Measurements from ENCODE around the gene TEX13A. TPM values are rescaled to one million over a fixed set of nuclear protein-coding genes. Genes with fewer than 3 reads are reported as not detected.

The TEX13A gene, protein sequence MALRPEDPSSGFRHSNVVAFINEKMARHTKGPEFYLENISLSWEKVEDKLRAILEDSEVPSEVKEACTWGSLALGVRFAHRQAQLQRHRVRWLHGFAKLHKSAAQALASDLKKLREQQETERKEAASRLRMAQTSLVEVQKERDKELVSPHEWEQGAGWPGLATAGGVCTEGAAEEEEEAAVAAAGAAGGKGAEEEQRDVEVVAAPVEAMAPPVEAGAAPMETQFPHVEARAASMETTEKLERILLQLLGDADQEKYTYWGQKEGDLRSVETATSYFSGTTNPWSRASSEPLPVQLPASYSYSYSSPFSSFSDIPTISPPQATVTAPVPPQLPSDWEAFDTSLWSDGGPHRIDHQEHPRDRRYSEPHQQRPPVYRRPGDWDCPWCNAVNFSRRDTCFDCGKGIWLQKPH
- not detected in 2 replicates for total RNA-seq (2014; rRNA removed; shearing (Covaris generic); ENCODE audit: low replicate concordance)

- H2AFZ ChIP-seq (ENCODE audit: low read length), result no peak within 1 kb of the TSS
- no peaks in the 10 kb centered on the region for H3K36me3 ChIP-seq (ENCODE audit: insufficient read depth, low read length)
- H3K4me1 ChIP-seq (ENCODE audit: low read length), result no peaks in the 10 kb centered on the region
- H3K27ac ChIP-seq (ENCODE audit: low read length), result no peak within 1 kb of the TSS
- no peak within 1 kb of the TSS for H3K4me2 ChIP-seq (ENCODE audit: low read depth, low read length, poor library complexity, severe bottlenecking)
- no peaks in the 10 kb centered on the region for H3K9me3 ChIP-seq (ENCODE audit: low read length)
- H3K9ac ChIP-seq (ENCODE audit: low read length), result no peak within 1 kb of the TSS
- no peaks in the 10 kb centered on the region for H4K20me1 ChIP-seq (ENCODE audit: insufficient read depth, low read depth, low read length)
- no peaks in the 10 kb centered on the region for H3K79me2 ChIP-seq (ENCODE audit: low read length)
- DNase-seq, result no peak
- H3K9me2 ChIP-seq (replicated peaks; ENCODE audit: insufficient read depth, low read length), result no peaks in the 10 kb centered on the region
- H3K27me3 ChIP-seq (ENCODE audit: low read length), result no peaks in the 10 kb centered on the region
- H3K4me3 ChIP-seq (ENCODE audit: low read length), result no peak within 1 kb of the TSS
Measured at GRCh38 chrX:105220636-105221035, at the start of gene TEX13A. TSS of gene TEX13A (minus strand) at chrX:105220694. CDS start at chrX:105220397, 297 bp downstream.

DNA sequence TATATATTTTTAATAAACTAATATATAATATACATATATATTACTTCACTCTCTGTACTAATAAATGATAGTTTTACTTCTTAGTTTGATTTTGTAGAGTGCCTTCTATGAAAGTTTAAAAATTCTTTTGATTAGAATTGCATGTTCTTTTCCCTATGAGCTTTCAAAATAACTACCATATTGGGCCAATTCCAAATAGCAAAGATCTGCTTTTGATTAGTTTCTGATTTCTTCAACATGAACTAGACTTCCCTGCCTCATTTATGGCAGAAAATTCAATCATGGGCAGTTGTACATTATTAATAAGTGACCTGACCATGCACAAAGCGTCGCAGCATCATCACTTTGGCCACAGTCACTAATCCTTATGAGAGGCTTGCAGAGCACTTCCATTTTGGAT, 48.9 kb upstream of the TEX13A start:
- no peak for DNase-seq
- no peak overlapping the region for H3K4me3 ChIP-seq (ENCODE audit: low read length)
- H2AFZ ChIP-seq (ENCODE audit: low read length), result no peak overlapping the region
- no peaks in the 10 kb centered on the region for H3K27me3 ChIP-seq (ENCODE audit: low read length)
- no peaks in the 10 kb centered on the region for H3K9me2 ChIP-seq (replicated peaks; ENCODE audit: insufficient read depth, low read length)
- no peaks in the 10 kb centered on the region for H3K36me3 ChIP-seq (ENCODE audit: insufficient read depth, low read length)
- H3K4me1 ChIP-seq (ENCODE audit: low read length), result no peaks in the 10 kb centered on the region
- no peak overlapping the region for H3K4me2 ChIP-seq (ENCODE audit: low read depth, low read length, poor library complexity, severe bottlenecking)
- no peaks in the 10 kb centered on the region for H3K9me3 ChIP-seq (ENCODE audit: low read length)
- no peaks in the 10 kb centered on the region for H3K79me2 ChIP-seq (ENCODE audit: low read length)
- no peaks in the 10 kb centered on the region for H4K20me1 ChIP-seq (ENCODE audit: insufficient read depth, low read depth, low read length)
- H3K9ac ChIP-seq (ENCODE audit: low read length), result no peak overlapping the region
- no peak overlapping the region for H3K27ac ChIP-seq (ENCODE audit: low read length)

- Histone ChIP-seq H3K27ac (ENCODE audit: low read length) (no peak overlapping the region), H3K79me2 (ENCODE audit: low read length) (no peaks in the 10 kb centered on the region), H2AFZ (ENCODE audit: low read length) (no peak overlapping the region), H4K20me1 (ENCODE audit: insufficient read depth, low read depth, low read length) (no peaks in the 10 kb centered on the region), H3K36me3 (ENCODE audit: insufficient read depth, low read length) (no peaks in the 10 kb centered on the region), H3K27me3 (ENCODE audit: low read length) (no peaks in the 10 kb centered on the region), H3K4me2 (ENCODE audit: low read depth, low read length, poor library complexity, severe bottlenecking) (no peak overlapping the region), H3K9me3 (ENCODE audit: low read length) (no peaks in the 10 kb centered on the region), H3K9ac (ENCODE audit: low read length) (no peak overlapping the region), H3K4me1 (ENCODE audit: low read length) (no peaks in the 10 kb centered on the region), H3K9me2 (replicated peaks; ENCODE audit: insufficient read depth, low read length) (no peaks in the 10 kb centered on the region), H3K4me3 (ENCODE audit: low read length) (no peak overlapping the region)
- no peak for DNase-seq
Measured at GRCh38 chrX:105267167-105267566, 46.7 kb upstream of the TEX13A start.

DNA sequence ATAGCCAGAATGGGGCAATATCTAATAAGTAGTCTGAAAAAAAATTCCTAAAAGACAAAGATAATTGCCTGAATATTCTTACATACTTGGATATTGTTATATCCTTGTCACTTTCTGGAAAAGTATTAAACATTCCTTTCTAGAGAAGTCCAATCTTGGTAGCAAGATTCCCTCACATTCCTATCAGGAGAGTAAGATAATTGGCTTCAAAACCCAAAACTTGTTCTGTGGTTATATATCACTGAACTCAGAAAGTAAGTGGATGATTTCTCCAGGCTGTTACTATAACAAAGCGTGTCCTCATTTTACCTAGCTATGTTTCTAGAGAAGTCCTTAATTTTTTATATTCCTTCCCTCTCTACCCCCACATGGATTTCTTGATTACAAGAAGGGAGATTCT, 46.0 kb upstream of the TEX13A start:
- H3K9me2 ChIP-seq (replicated peaks; ENCODE audit: insufficient read depth, low read length), result no peaks in the 10 kb centered on the region
- no peak overlapping the region for H3K4me3 ChIP-seq (ENCODE audit: low read length)
- H3K9ac ChIP-seq (ENCODE audit: low read length), result no peak overlapping the region

DNA sequence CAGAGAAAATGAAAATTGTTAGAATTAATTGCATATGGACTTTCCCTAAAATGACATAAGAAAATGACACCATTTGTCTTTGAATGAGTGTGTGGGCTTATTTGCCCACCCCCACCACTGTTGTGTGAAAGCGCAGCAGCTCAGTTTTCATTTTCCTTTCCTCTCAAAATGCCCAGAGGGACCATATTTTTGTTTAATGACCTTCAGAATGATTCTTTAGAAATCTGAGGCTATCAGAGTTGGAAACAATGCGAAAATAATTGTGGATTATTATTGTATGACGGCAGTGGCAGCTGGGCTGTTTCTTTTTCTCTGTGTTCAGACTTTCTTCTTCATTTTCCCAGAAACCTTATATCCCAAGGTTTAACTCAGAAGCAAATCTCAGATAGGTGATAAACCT, 44.6 kb upstream of the TEX13A start:
- H3K4me1 ChIP-seq (ENCODE audit: low read length), result no peaks in the 10 kb centered on the region
- H3K36me3 ChIP-seq (ENCODE audit: insufficient read depth, low read length), result no peaks in the 10 kb centered on the region
- no peak overlapping the region for H3K4me3 ChIP-seq (ENCODE audit: low read length)
- DNase-seq, result no peak
- no peaks in the 10 kb centered on the region for H3K79me2 ChIP-seq (ENCODE audit: low read length)
- no peak overlapping the region for H3K9ac ChIP-seq (ENCODE audit: low read length)
- no peaks in the 10 kb centered on the region for H4K20me1 ChIP-seq (ENCODE audit: insufficient read depth, low read depth, low read length)
- H2AFZ ChIP-seq (ENCODE audit: low read length), result no peak overlapping the region
- H3K27ac ChIP-seq (ENCODE audit: low read length), result no peak overlapping the region
- no peaks in the 10 kb centered on the region for H3K9me2 ChIP-seq (replicated peaks; ENCODE audit: insufficient read depth, low read length)
- no peak overlapping the region for H3K4me2 ChIP-seq (ENCODE audit: low read depth, low read length, poor library complexity, severe bottlenecking)
- no peaks in the 10 kb centered on the region for H3K27me3 ChIP-seq (ENCODE audit: low read length)
- H3K9me3 ChIP-seq (ENCODE audit: low read length), result peaks cover under 1% of the 10 kb centered on the region; the same call in 1 of the 2 replicates

More for the DNA sequence above, 46.0 kb upstream of the TEX13A start:
- no peak for DNase-seq
- H3K36me3 ChIP-seq (ENCODE audit: insufficient read depth, low read length), result no peaks in the 10 kb centered on the region
- no peaks in the 10 kb centered on the region for H3K4me1 ChIP-seq (ENCODE audit: low read length)
- H3K4me2 ChIP-seq (ENCODE audit: low read depth, low read length, poor library complexity, severe bottlenecking), result no peak overlapping the region
- no peaks in the 10 kb centered on the region for H4K20me1 ChIP-seq (ENCODE audit: insufficient read depth, low read depth, low read length)
- no peaks in the 10 kb centered on the region for H3K9me3 ChIP-seq (ENCODE audit: low read length)
- no peaks in the 10 kb centered on the region for H3K79me2 ChIP-seq (ENCODE audit: low read length)
- H3K27ac ChIP-seq (ENCODE audit: low read length), result no peak overlapping the region
- H3K27me3 ChIP-seq (ENCODE audit: low read length), result no peaks in the 10 kb centered on the region
- H2AFZ ChIP-seq (ENCODE audit: low read length), result no peak overlapping the region

DNA sequence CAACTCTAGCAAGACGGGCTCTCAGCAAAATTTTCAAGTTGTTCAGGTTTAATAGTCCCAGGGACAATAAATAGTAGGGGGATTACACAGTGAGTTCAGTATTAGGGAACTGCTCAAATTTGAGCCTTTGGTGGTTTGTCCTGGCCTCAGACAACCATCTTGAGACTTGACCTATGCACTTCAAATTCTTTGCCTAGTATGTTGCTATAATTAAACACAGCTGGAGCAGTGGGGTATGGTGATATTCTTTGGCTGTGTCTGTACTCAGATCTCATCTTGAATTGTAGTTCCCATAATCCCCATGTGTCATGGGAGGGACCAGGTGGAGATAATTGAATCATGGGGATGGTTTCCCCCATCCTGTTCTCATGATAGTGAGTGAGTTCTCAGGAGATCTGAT, 43.3 kb upstream of the TEX13A start:
- peaks cover 3% of the 10 kb centered on the region; the same call in 1 of the 2 replicates for H3K9me3 ChIP-seq (ENCODE audit: low read length)
- H3K9ac ChIP-seq (ENCODE audit: low read length), result no peak overlapping the region
- no peaks in the 10 kb centered on the region for H3K9me2 ChIP-seq (replicated peaks; ENCODE audit: insufficient read depth, low read length)
- no peaks in the 10 kb centered on the region for H4K20me1 ChIP-seq (ENCODE audit: insufficient read depth, low read depth, low read length)
- DNase-seq, result no peak
- no peak overlapping the region for H2AFZ ChIP-seq (ENCODE audit: low read length)
- H3K36me3 ChIP-seq (ENCODE audit: insufficient read depth, low read length), result no peaks in the 10 kb centered on the region
- no peak overlapping the region for H3K4me2 ChIP-seq (ENCODE audit: low read depth, low read length, poor library complexity, severe bottlenecking)
- H3K4me1 ChIP-seq (ENCODE audit: low read length), result no peaks in the 10 kb centered on the region
- no peak overlapping the region for H3K27ac ChIP-seq (ENCODE audit: low read length)
- H3K4me3 ChIP-seq (ENCODE audit: low read length), result no peak overlapping the region
- H3K27me3 ChIP-seq (ENCODE audit: low read length), result no peaks in the 10 kb centered on the region
- H3K79me2 ChIP-seq (ENCODE audit: low read length), result no peaks in the 10 kb centered on the region

DNA sequence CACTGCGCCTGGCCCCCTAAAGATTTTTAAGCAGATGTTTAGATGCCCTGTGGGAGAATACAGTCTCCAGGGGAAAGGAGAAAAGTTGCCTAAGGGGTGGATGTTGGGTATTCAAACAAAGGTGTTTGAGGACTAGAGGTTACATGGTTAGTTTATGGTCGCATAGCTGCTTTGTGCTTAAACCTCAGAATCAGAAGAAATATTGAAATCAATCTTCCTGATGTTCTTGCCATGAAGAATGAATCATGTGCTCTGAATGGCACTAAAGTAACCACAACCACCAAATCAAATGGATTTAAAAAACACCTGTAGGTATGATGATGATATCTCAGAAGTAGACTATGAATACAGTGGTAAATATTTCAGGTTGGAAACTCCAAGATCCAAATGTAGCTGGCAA, 42.7 kb upstream of the TEX13A start:
- Histone ChIP-seq H3K9me3 (ENCODE audit: low read length) (peaks cover 3% of the 10 kb centered on the region; the same call in 1 of the 2 replicates), H3K36me3 (ENCODE audit: insufficient read depth, low read length) (no peaks in the 10 kb centered on the region), H3K27me3 (ENCODE audit: low read length) (no peaks in the 10 kb centered on the region), H2AFZ (ENCODE audit: low read length) (no peak overlapping the region), H3K27ac (ENCODE audit: low read length) (no peak overlapping the region), H4K20me1 (ENCODE audit: insufficient read depth, low read depth, low read length) (no peaks in the 10 kb centered on the region), H3K9me2 (replicated peaks; ENCODE audit: insufficient read depth, low read length) (no peaks in the 10 kb centered on the region), H3K4me2 (ENCODE audit: low read depth, low read length, poor library complexity, severe bottlenecking) (no peak overlapping the region), H3K4me3 (ENCODE audit: low read length) (no peak overlapping the region), H3K9ac (ENCODE audit: low read length) (no peak overlapping the region), H3K79me2 (ENCODE audit: low read length) (no peaks in the 10 kb centered on the region), H3K4me1 (ENCODE audit: low read length) (no peaks in the 10 kb centered on the region)
- no peak for DNase-seq

- no peaks in the 10 kb centered on the region for H3K79me2 ChIP-seq (ENCODE audit: low read length)
- no peaks in the 10 kb centered on the region for H3K27me3 ChIP-seq (ENCODE audit: low read length)
- no peak for DNase-seq
- peaks cover 3% of the 10 kb centered on the region; the same call in 1 of the 2 replicates for H3K9me3 ChIP-seq (ENCODE audit: low read length)
- no peak overlapping the region for H2AFZ ChIP-seq (ENCODE audit: low read length)
- H3K4me2 ChIP-seq (ENCODE audit: low read depth, low read length, poor library complexity, severe bottlenecking), result no peak overlapping the region
- H4K20me1 ChIP-seq (ENCODE audit: insufficient read depth, low read depth, low read length), result no peaks in the 10 kb centered on the region
- H3K9ac ChIP-seq (ENCODE audit: low read length), result no peak overlapping the region
- no peak overlapping the region for H3K4me3 ChIP-seq (ENCODE audit: low read length)
- no peaks in the 10 kb centered on the region for H3K4me1 ChIP-seq (ENCODE audit: low read length)
- H3K36me3 ChIP-seq (ENCODE audit: insufficient read depth, low read length), result no peaks in the 10 kb centered on the region
- H3K27ac ChIP-seq (ENCODE audit: low read length), result no peak overlapping the region
- H3K9me2 ChIP-seq (replicated peaks; ENCODE audit: insufficient read depth, low read length), result no peaks in the 10 kb centered on the region
Measured at GRCh38 chrX:105260291-105261043, 40.0 kb upstream of the TEX13A start.

Measured in Karpas-422 (cell line).